SK-N-MC (cell line): ENCODE data around the gene PRDM16.

ENCODE experiments used
- EZH2 ChIP-seq: fragments of 200-600 bp; sonication (generic); IDR thresholded peaks from one replicate; pipeline ENCODE4 v1.6.1; 2017; ENCODE audit warnings: antibody characterized with exemption
- FOXP2 ChIP-seq: optimal IDR thresholded peaks from 2 replicates; pipeline ENCODE3; 2011; ENCODE audit warnings: mild to moderate bottlenecking, moderate library complexity; ENCODE audit not compliant: insufficient read depth; ENCODE audit errors: extremely low read length, control extremely low read depth
- POLR2AphosphoS5 ChIP-seq: IDR thresholded peaks from 2 replicates; pipeline ENCODE4 v1.6.1; 2012; ENCODE audit warnings: mild to moderate bottlenecking, low read depth, low read length, borderline replicate concordance

DNA sequence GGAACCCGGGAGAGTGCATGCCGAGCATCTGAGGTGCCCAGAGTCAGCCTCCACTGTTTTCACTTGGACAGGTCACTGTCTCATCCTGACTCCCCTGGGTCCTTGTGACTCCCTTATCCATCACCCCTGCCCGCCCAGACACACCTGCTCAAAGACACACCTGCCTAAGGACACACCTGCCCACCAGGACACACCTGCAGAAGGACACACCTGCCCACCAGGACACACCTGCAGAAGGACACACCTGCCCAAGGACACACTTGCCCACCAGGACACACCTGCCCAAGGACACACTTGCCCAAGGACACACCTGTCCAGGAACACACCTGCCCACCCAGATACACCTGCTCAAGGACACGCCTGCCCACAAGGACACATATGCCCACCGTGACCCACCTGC lies 314.7 kb downstream of the PRDM16 start:
- TF ChIP-seq POLR2AphosphoS5, result no peak
- TF ChIP-seq EZH2, result no peak
- no peak for TF ChIP-seq FOXP2
